ENCODE measurements around the gene MAML2.

GRCh38 chr11:96279896-96280290, 63.1 kb downstream of the MAML2 start:
- TF ChIP-seq GATA3 (IDR thresholded peaks at IDR 0.05; ENCODE audit: low read depth, low read length) (no peak), GATA2 (IDR thresholded peaks at IDR 0.05; ENCODE audit: low read depth, low read length) (no peak)
